HG03342 (cell line): Measurements from ENCODE around the gene SH2D2A.

Experiments used
- ATAC-seq: cut with Tn5 transposase; IDR thresholded peaks from one replicate; pipeline ENCODE4 v1.9.1; 2021; ENCODE audit warnings: mild to moderate bottlenecking, moderate library complexity; ENCODE audit not compliant: unreplicated experiment

The SH2D2A gene

GRCh38 chr1:156805766-156806511 lies 10.7 kb downstream of the SH2D2A start:
- no peak for ATAC-seq

GRCh38 chr1:156804572-156805243 lies 11.9 kb downstream of the SH2D2A start:
- ATAC-seq: no peak

DNA sequence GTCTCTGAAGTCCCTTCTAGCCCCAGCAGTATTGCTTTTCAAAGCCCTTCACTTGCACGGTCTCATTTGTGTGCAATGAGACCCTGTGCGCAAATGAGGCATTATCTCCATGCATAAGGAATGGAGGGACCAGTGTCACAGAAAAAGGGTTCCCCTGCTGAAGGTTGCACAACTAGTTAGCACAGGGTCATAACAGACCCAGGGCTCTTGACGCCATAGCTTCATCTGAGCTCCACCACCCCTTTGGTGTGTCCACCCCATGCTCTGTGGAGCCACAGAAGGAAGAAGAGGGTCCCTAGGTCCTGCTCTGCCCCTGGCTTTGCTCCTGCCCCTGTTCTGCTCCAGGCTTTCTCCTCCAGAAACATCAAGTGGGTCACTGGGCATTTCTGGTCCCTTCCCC lies 12.6 kb downstream of the SH2D2A start:
- no peak for ATAC-seq

GRCh38 chr1:156803086-156803851 lies 13.4 kb downstream of the SH2D2A start:
- no peak for ATAC-seq

DNA sequence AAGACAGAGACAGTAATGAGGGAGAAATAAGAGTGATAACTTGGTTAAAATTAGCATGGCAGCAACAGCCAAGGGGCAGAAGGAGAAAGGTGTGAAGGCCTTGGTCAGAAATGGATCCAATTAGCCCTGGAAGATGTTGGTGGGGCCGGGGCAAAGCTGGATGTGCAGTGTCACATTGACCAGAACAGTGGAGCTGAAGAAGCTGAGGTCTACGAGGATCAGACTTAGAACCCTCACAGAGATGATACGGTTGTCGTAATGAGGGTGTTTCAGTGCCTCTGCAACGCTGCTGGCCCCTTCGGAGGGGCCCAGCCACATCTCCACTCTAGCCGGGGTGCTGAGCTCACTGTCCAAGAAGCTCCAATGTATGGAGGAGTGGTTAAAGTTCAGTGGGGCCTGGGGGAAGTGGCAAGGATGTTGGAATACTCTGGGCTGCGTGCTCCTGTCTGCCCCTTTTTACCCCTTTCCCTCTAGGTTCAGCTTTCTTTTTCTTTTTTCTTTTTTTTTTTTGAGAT lies 14.2 kb downstream of the SH2D2A start:
- no peak for ATAC-seq

- ATAC-seq: no peak
Measured at GRCh38 chr1:156801409-156802121, 15.1 kb downstream of the SH2D2A start.

DNA sequence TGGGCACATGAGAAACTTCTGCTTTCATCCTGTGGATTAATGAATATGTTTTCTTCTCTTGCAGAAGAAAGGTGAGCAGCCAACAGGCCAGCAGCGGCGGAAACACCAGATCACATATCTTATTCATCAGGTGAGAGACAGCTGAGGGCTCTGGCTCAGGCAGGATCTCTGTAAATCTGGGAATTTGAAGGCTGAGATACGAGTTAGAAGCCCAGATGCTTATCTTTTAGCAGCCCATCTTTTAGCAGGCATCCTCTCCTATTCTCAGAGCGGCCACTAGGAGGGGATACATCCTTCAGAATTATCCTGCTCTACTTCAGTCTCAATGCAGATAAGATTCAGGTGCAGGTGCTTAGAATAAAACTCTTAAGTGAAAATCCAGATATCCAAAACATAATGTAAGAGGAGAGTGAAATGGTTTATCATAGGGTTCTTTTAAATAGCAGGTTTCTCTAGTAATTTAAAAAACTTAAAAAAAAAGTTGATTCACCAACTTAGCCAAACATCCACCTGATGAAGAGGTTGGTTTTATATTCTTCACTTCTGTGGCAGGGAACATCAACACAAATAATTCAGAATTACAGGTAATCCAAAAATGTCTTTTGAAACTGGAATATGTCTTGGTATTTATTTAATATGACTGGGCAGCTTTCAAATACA lies 19.3 kb downstream of the SH2D2A start:
- no peak for ATAC-seq

DNA sequence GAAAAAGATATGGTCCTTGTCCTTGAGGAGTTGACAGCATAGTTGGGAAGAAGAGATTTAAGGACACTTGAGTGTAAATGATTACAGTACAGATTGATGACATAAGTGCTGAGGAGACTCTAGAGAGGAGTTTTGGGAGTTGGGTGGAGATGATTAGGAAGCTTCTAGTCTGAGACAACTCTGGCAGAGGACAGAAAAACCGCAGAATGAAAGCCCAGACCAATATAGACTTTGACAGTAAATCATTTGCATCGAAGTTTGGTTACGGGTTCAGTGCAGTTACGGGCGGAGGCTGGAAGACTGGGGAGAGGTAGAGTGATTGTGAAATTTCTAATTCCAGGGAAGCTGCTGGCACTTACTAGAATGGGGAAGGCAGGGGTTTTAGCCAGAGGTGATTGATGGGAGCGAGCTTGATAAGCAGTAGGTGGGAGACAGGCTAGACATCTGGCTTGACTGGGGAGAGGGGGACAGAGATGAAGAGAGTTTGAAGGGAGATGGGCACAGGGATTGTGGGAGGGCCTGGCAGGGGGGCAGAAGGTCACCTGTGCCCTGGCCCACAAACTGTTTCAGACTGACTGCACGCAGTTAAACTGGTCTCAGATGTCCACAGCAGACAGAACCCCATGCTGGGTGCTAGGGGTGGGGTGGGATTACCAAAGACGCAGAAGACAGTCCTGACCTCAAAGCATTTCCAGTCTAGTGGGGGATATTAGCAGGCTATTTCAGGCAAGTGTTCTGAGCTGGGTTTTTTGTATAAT lies 20.1 kb downstream of the SH2D2A start:
- no peak for ATAC-seq

DNA sequence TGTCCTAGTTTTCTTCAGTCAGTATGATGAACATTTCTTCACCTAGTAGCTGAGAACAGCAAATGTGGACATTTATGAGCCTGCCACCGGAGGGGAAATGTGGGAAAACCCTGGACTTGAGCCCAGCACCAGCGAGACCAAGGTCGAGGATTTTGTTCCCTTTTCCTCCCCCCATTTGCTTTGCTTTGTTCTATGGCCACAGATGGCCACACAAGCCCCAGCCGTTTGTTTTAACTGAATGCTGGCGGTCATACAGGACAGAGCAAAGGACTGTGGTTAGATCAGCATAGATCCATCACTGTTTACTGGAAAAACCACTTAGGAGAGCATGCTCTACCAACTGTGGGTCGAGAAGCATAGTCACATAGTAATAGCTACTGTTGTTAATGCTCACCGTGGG lies 20.9 kb downstream of the SH2D2A start:
- no peak for ATAC-seq

- no peak for ATAC-seq
Measured at GRCh38 chr1:156795374-156795733, 21.3 kb downstream of the SH2D2A start.

- no peak for ATAC-seq
Measured at GRCh38 chr1:156794506-156795373, 21.9 kb downstream of the SH2D2A start.

- ATAC-seq: no peak
Measured at GRCh38 chr1:156789621-156790318, 26.9 kb downstream of the SH2D2A start.

GRCh38 chr1:156788136-156788535 lies 28.5 kb downstream of the SH2D2A start:
- no peak for ATAC-seq

- ATAC-seq: no peak
Measured at GRCh38 chr1:156786640-156787039, 30.0 kb downstream of the SH2D2A start.

DNA sequence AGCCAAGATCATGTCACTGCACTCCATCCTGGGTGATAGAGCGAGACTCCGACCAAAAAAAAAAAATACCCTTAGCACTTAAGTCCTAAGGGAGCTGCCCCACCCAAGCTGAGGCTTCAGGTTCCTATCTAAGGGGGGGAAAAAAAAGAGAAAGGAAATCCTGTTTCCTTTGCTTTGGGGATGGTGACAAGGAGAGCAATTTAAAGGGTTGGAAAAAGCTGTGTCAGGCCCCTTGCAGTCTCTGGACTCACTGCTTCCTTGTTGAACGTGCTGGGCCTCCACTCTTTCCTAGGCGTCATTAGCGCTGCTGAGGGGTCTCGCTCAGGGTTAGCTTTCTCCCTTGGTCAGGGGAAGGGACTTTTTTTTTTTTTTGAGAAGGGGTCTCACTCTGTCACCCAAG lies 31.2 kb downstream of the SH2D2A start:
- no peak for ATAC-seq

DNA sequence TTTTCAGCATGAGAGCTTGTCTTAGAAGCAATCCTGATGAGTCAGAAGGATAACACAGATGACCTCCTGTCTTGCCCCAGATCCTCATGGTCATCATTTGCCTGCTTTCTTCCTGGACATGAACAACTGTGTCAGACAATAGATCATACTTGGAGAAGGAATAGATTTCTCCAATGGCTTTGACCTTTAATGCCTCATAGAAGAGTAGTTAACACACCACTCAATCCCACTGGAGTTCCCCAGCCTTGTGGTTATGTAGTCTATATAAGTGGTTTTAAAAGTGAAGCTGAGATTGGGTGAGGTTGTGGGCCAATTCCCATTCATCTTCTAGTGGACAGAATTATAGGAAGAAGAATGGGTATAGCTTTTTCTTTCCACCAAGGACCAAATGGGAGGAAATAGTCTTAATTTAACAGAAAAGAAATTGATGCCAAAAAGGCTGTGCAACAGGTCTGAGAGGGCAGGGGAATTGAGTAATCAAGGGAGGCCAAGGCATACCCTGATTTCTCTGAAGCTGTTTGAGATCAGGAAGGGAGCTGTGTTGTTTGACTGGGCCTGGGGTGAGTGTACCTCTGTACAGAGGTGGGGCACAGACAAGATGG lies 35.0 kb downstream of the SH2D2A start:
- ATAC-seq: no peak

DNA sequence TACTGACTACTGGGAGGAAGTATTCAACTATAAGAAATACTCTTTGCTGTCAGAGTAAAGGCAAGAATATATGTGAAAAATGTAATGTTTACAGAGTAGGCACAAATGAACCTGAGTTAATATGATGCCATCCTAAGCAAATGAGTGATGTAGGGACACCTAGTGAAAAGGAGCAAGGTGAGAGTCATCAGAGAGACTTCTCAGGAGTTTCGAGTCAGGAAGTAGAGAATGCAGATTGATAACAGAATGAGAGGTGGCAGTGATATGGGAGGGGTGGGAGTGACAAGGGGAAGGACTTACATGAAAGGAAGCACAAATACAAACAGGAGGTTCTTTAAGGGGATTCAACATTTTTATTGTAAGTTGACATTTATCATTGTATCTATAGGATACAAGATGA lies 39.1 kb downstream of the SH2D2A start:
- ATAC-seq: no peak

DNA sequence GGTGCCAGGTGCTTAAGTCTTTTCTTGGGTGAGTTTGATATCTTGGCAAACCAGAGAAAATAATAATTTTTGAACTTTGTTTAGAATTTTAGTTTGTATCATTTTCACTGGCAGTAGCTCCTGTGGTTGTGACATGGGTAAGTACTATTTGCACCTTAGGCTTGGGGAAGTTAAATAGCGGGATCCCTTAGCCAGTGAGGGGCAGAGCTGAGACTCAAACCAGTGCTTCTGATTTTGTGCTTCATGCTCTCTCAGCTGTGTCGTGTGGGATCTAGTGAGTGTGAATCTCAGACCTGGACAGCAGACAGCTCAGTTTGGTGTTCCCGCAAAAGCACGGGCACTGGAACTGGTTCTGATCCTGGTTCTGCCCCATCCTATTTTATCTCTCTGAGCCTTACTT lies 39.7 kb downstream of the SH2D2A start:
- no peak for ATAC-seq
